ENCODE data around the gene THEMIS.

DNA sequence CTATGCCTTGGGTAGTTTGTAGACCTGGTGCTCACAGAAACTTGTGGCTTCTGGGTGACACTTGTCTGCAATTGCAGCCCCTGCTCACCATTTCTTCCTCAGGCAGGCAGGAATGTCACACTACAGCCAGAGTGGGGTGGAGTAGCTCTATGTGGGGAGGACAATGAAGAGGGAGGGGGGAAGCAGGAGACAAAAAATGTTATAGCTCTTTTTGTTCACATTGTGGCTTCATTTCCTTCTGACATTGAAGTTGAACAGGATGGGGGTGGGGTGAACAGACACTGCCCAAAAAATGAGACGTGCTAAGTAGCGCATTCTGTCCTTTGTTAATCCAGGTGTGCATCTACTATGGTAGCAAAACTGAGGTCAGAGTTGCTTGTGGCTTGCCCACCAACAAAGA lies at the start of gene THEMIS:
- no peak for TF ChIP-seq POLR2AphosphoS5 (IDR thresholded peaks at IDR 0.05)
- TF ChIP-seq, protein P1, sequence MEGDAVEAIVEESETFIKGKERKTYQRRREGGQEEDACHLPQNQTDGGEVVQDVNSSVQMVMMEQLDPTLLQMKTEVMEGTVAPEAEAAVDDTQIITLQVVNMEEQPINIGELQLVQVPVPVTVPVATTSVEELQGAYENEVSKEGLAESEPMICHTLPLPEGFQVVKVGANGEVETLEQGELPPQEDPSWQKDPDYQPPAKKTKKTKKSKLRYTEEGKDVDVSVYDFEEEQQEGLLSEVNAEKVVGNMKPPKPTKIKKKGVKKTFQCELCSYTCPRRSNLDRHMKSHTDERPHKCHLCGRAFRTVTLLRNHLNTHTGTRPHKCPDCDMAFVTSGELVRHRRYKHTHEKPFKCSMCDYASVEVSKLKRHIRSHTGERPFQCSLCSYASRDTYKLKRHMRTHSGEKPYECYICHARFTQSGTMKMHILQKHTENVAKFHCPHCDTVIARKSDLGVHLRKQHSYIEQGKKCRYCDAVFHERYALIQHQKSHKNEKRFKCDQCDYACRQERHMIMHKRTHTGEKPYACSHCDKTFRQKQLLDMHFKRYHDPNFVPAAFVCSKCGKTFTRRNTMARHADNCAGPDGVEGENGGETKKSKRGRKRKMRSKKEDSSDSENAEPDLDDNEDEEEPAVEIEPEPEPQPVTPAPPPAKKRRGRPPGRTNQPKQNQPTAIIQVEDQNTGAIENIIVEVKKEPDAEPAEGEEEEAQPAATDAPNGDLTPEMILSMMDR (IDR thresholded peaks at IDR 0.05), result no peak
- TF ChIP-seq POLR2A (IDR thresholded peaks at IDR 0.05), result no peak
